ENCODE results near the gene EPS15.
"Not testable (repeated sequence)": the region's sequence is repeated elsewhere in the genome, so short reads cannot be mapped to it uniquely, and the experiment has no call there.

The EPS15 gene

DNA sequence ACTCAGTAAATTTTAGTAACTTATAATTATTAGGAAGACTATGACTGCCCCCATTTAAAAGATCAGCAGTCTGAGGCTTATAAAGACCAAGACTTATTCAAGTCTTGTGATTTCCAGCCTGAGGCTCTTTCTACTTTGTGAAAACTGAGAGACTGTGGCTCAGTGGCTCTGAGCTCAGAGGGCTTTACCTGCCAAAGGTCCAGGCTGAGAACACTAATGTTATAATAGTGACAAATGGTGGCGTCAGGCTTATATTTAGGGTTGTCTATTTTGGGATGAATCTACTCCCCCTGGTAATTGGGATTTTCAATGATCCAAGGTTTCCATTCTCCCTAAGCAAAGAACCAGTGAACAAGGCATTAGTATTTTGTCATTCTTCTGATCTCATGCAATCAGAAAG, 42.6 kb upstream of the EPS15 start:
- TF ChIP-seq, protein P1, sequence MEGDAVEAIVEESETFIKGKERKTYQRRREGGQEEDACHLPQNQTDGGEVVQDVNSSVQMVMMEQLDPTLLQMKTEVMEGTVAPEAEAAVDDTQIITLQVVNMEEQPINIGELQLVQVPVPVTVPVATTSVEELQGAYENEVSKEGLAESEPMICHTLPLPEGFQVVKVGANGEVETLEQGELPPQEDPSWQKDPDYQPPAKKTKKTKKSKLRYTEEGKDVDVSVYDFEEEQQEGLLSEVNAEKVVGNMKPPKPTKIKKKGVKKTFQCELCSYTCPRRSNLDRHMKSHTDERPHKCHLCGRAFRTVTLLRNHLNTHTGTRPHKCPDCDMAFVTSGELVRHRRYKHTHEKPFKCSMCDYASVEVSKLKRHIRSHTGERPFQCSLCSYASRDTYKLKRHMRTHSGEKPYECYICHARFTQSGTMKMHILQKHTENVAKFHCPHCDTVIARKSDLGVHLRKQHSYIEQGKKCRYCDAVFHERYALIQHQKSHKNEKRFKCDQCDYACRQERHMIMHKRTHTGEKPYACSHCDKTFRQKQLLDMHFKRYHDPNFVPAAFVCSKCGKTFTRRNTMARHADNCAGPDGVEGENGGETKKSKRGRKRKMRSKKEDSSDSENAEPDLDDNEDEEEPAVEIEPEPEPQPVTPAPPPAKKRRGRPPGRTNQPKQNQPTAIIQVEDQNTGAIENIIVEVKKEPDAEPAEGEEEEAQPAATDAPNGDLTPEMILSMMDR (IDR thresholded peaks at IDR 0.05; ENCODE audit: low read depth, low read length, missing control alignments) = no peak
- no peak overlapping the region for H3K4me3 ChIP-seq (ENCODE audit: low read depth, low read length)
- DNase-seq (ENCODE audit: low read depth) = no peak
- in situ Hi-C loops (cut with HindIII; ENCODE audit: low sequenced_read_pairs) = no loop called here

DNA sequence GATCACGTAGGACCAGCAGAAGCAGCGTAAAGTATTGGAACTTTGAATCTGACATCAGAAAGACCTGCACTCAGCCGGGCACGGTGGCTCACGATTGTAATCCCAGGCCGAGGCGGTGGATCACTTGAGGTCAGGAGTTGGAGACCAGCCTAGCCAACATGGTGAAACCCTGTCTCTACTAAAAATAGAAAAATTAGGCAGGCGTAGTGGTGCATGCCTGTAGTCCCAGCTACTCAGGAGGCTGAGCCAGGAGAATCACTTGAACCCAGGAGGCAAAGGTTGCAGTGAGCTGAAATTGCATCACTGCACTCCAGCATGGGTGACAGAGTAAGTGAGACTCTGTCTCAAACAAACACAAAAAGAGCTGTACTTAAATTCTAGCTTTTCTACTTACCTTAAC, 41.8 kb upstream of the EPS15 start:
- H3K4me3 ChIP-seq (ENCODE audit: low read depth, low read length); in situ Hi-C loops (cut with HindIII; ENCODE audit: low sequenced_read_pairs); DNase-seq (ENCODE audit: low read depth): not testable (repeated sequence)

DNA sequence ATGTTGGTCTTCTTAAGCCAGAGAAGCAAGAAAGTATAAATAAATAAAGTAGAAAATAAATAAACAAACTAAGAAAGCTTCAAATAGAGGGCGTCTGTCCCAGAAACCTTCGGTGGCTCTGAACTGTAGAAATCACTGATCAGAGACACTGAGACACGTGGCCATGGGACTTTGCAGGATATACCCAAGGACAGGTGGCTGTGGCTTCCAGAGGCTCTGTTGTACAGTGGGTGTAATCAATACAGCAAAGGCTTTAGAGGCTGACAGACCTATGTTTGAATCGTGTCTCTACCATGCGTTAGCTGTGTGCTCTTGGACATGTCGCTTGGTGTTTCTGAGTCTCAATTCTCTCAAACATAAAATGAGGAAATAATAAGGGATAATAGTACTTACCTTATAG, 41.0 kb upstream of the EPS15 start:
- no peak for DNase-seq (ENCODE audit: low read depth)
- H3K4me3 ChIP-seq (ENCODE audit: low read depth, low read length) = no peak overlapping the region
- in situ Hi-C loops (cut with HindIII; ENCODE audit: low sequenced_read_pairs) = no loop called here
- TF ChIP-seq, protein P1 (IDR thresholded peaks at IDR 0.05; ENCODE audit: low read depth, low read length, missing control alignments) = no peak

GRCh38 chr1:51559501-51559900, 40.4 kb upstream of the EPS15 start:
- in situ Hi-C loops (cut with HindIII; ENCODE audit: low sequenced_read_pairs) = no loop called here
- DNase-seq (ENCODE audit: low read depth) = no peak
- TF ChIP-seq, protein P1 (IDR thresholded peaks at IDR 0.05; ENCODE audit: low read depth, low read length, missing control alignments) = no peak
- H3K4me3 ChIP-seq (ENCODE audit: low read depth, low read length) = no peak overlapping the region

DNA sequence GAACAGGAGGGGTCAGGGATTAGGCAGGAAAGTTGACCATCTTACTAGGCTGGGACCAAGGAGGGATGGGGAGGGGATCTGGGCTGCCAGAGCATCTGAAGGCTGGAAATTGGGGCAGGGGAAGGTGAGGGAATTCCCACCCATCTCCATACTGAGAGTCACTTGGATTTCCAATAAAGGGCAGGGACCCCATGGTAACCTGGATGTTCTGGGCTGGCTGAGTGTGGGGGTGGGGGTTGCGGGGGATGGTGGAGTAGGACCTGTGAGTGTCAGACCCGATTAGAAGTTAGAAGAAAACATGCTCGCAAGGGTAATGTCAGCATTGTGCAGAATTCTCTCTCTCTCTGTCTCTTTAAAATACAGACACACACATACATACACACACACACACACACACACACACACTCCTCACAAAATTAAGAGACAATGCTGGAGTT, 40.0 kb upstream of the EPS15 start:
- in situ Hi-C loops (cut with HindIII; ENCODE audit: low sequenced_read_pairs) = no loop called here
- TF ChIP-seq, protein P1 (IDR thresholded peaks at IDR 0.05; ENCODE audit: low read depth, low read length, missing control alignments) = no peak
- H3K4me3 ChIP-seq (ENCODE audit: low read depth, low read length) = no peak overlapping the region
- no peak for DNase-seq (ENCODE audit: low read depth)

DNA sequence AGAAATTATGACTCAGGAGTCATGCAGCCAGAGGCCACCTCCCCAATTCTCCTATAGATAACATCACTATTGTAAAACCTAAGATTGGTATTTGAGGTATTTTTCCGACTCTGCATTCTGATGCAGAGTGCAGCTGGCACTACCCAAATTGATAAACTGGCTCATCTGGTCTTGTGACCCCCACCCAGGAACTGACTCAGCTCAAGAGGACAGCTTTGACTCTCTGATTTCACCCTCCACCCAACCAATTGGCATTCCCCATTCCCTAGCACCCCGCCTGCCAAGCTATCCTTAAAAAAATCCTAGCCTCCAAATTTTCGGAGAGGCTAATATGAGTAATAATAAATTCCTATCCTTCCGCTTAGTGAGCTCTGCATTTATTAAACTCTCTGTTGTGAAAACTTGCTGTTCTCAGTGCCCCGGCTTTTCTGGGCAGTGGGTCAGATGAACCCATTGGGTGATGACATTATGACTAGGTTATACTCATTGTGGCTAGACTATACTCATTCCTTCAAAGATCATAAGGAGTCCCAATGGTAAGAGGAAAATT, 39.4 kb upstream of the EPS15 start:
- TF ChIP-seq, protein P1 (IDR thresholded peaks at IDR 0.05; ENCODE audit: low read depth, low read length, missing control alignments) = no peak
- in situ Hi-C loops (cut with HindIII; ENCODE audit: low sequenced_read_pairs) = no loop called here
- H3K4me3 ChIP-seq (ENCODE audit: low read depth, low read length) = no peak overlapping the region
- DNase-seq (ENCODE audit: low read depth) = no peak

GRCh38 chr1:51557168-51557567, 38.1 kb upstream of the EPS15 start:
- in situ Hi-C loops (cut with HindIII; ENCODE audit: low sequenced_read_pairs) = no loop called here
- DNase-seq (ENCODE audit: low read depth) = no peak
- TF ChIP-seq, protein P1 (IDR thresholded peaks at IDR 0.05; ENCODE audit: low read depth, low read length, missing control alignments) = no peak
- no peak overlapping the region for H3K4me3 ChIP-seq (ENCODE audit: low read depth, low read length)
